GM19240 (cell line): ENCODE data around the gene SUMO1.

Experiments used
- DNase-seq: peaks from one replicate; pipeline ENCODE4 v3.0.0; 2011; ENCODE audit warnings: low spot score; ENCODE audit not compliant: insufficient read length

SUMO1 gene

DNA sequence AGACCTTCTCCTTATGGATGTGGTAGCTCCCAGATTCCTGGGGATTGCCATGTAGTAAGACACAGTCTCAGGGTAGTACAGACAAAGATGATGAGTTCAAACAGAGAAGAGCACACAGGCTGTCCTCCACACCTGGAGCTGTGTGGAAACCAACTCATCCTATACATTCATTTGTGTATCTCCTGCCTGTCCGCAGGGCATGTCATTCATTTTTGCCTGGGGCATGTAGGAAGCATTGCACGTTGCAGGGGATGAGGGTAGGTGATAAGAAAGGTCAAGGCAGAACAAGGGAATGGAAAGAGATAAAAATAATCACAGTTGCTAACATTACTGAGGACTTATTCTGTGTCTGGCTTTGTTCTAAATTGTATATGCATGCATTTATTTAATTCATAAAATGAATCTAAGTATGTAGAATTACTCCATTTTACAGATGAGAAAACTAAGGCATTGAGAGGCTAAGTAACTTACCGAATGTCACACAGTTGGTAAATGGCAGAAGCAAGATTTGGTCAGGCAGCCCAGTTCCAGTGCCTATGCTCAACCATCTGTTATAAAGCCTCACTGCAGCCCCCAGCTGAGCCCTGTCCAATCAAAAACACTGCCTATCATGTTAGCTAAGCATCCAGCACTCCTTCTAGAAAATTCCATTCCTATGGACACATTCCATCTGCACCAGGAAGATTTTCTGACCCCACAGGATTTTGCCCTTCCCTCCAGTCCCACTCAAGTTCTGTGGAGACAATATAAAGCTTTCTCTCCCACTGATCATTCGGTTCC lies 81.0 kb downstream of the SUMO1 start:
- DNase-seq: no peak
